IMR-90 (cell line): Measurements from ENCODE around the gene CCDC40. TPM values are rescaled to one million over a fixed set of nuclear protein-coding genes. Genes with fewer than 3 reads are reported as not detected.

Experiments used
- ATAC-seq: fragments of 200-7000 bp; cut with Tn5 transposase; 2 replicates; pipeline ENCODE4 v1.9.1; 2020; ENCODE audit warnings: low read depth, mild to moderate bottlenecking, moderate library complexity
- BruUV-seq: library from RNA; stranded (reverse); fragments of 400-500 nt; replicated peaks from 2 replicates; lab custom pipeline; 2021; lab: Mats Ljungman, UMichigan
- CTCF ChIA-PET: fragments of 300-600 bp; formaldehyde crosslinking; extraction: SDS; loops from one replicate; lab custom pipeline; 2021; ENCODE audit warnings: antibody characterized with exemption; lab: Yijun Ruan, JAX
- POLR2A ChIA-PET: fragments of 300-600 bp; sonication (Branson Sonifier 250); formaldehyde crosslinking; loops from one replicate; lab custom pipeline; 2022; ENCODE audit warnings: antibody characterized with exemption; ENCODE audit not compliant: unreplicated experiment; lab: Charles Lee
- DNase-seq: peaks from one replicate; pipeline ENCODE4 v3.0.0; 2013
- H2AFZ ChIP-seq: replicated peaks from 2 replicates; pipeline ENCODE3; 2013; ENCODE audit warnings: low read length, mild to moderate bottlenecking; ENCODE audit not compliant: poor library complexity
- H2AK5ac ChIP-seq: 2 replicates; pipeline ENCODE4 v1.6.1; 2013; ENCODE audit warnings: low read depth, low read length, inconsistent platforms
- H2AK9ac ChIP-seq: replicated peaks from 2 replicates; pipeline ENCODE3; 2013; ENCODE audit warnings: mild to moderate bottlenecking, low read depth, low read length, moderate library complexity; ENCODE audit not compliant: poor library complexity
- H2BK120ac ChIP-seq: 2 replicates; pipeline ENCODE4 v1.6.1; 2013; ENCODE audit warnings: low read depth, low read length, inconsistent platforms
- H2BK15ac ChIP-seq: 3 replicates; pipeline ENCODE4 v1.6.1; 2013; ENCODE audit warnings: low read depth, low read length, inconsistent platforms
- H2BK20ac ChIP-seq: 2 replicates; pipeline ENCODE4 v1.6.1; 2013; ENCODE audit warnings: low read depth, mild to moderate bottlenecking, inconsistent platforms, low read length, moderate library complexity
- H2BK5ac ChIP-seq: 2 replicates; pipeline ENCODE4 v1.6.1; 2013; ENCODE audit warnings: mild to moderate bottlenecking, low read depth, low read length, inconsistent platforms; ENCODE audit not compliant: poor library complexity, severe bottlenecking
- H3K14ac ChIP-seq: replicated peaks from 2 replicates; pipeline ENCODE4 v1.6.1; 2013; ENCODE audit warnings: low read depth, low read length, inconsistent platforms
- H3K18ac ChIP-seq: 2 replicates; pipeline ENCODE4 v1.6.1; 2013; ENCODE audit warnings: low read depth, low read length, control low read depth
- H3K23ac ChIP-seq: 2 replicates; pipeline ENCODE4 v1.6.1; 2013; ENCODE audit warnings: low read depth, low read length, inconsistent platforms
- H3K27ac ChIP-seq: 2 replicates; pipeline ENCODE4 v1.5.1; 2013; ENCODE audit warnings: mild to moderate bottlenecking, control low read depth, low read length; ENCODE audit not compliant: insufficient read depth
- H3K27me3 ChIP-seq: 2 replicates; pipeline ENCODE4 v1.6.1; 2013; ENCODE audit warnings: low read length; ENCODE audit not compliant: control insufficient read depth, insufficient read depth
- H3K36me3 ChIP-seq: 2 replicates; pipeline ENCODE4 v1.6.1; 2013; ENCODE audit warnings: low read length, mixed read lengths; ENCODE audit not compliant: control insufficient read depth, insufficient read depth
- H3K4ac ChIP-seq: 2 replicates; pipeline ENCODE4 v1.6.1; 2013; ENCODE audit warnings: low read depth, low read length, inconsistent platforms
- H3K4me1 ChIP-seq: 2 replicates; pipeline ENCODE4 v1.6.1; 2013; ENCODE audit warnings: low read length, mixed read lengths; ENCODE audit not compliant: control insufficient read depth, insufficient read depth
- H3K4me2 ChIP-seq: 2 replicates; pipeline ENCODE4 v1.6.1; 2013; ENCODE audit warnings: low read depth, mild to moderate bottlenecking, control low read depth, low read length, moderate library complexity
- H3K4me3 ChIP-seq: 2 replicates; pipeline ENCODE4 v1.5.1; 2013; ENCODE audit warnings: low read depth, mild to moderate bottlenecking, control low read depth, low read length, moderate library complexity; ENCODE audit not compliant: insufficient read depth
- H3K56ac ChIP-seq: 2 replicates; pipeline ENCODE4 v1.6.1; 2013; ENCODE audit warnings: low read length, inconsistent platforms; ENCODE audit not compliant: insufficient read depth; ENCODE audit errors: extremely low read depth
- H3K79me1 ChIP-seq, 2 experiments: 2 replicates each; pipeline ENCODE4 v1.6.1; 2013; ENCODE audit warnings: low read length in 2 of 2, inconsistent platforms in 1 of 2, low read depth in 1 of 2
- H3K9ac ChIP-seq: 2 replicates; pipeline ENCODE4 v1.6.1; 2013; ENCODE audit warnings: low read depth, low read length, control low read depth
- H3K9me1 ChIP-seq: 2 replicates; pipeline ENCODE4 v1.6.1; 2013; ENCODE audit warnings: low read length, inconsistent platforms; ENCODE audit not compliant: insufficient read depth
- H3K9me3 ChIP-seq: 2 replicates; pipeline ENCODE4 v1.6.1; 2013; ENCODE audit warnings: low read length; ENCODE audit not compliant: control insufficient read depth, insufficient read depth
- H4K20me1 ChIP-seq: 2 replicates; pipeline ENCODE4 v1.6.1; 2013; ENCODE audit warnings: low read length, inconsistent platforms; ENCODE audit not compliant: insufficient read depth
- H4K5ac ChIP-seq: 2 replicates; pipeline ENCODE4 v1.6.1; 2013; ENCODE audit warnings: mild to moderate bottlenecking, low read depth, low read length, control low read depth
- H4K8ac ChIP-seq, 2 experiments: 2 replicates each; pipeline ENCODE4 v1.6.1; 2013; ENCODE audit warnings: low read depth in 2 of 2, low read length in 2 of 2, control low read depth in 1 of 2, inconsistent platforms in 1 of 2
- H4K91ac ChIP-seq: 2 replicates; pipeline ENCODE4 v1.6.1; 2013; ENCODE audit warnings: low read depth, low read length, inconsistent platforms; ENCODE audit not compliant: insufficient read depth
- POLR2A ChIP-seq: IDR thresholded peaks from 2 replicates; pipeline ENCODE4 v1.6.1; 2012; ENCODE audit warnings: mild to moderate bottlenecking, low read depth, low read length
- RAD21 ChIP-seq: IDR thresholded peaks from 2 replicates; pipeline ENCODE4 v1.6.1; 2012; ENCODE audit warnings: low read length, improper control_type of control experiment
- SMC3 ChIP-seq: fragments of 150-350 bp; IDR thresholded peaks from 2 replicates; pipeline ENCODE4 v1.6.1; 2016; ENCODE audit warnings: low read depth, mild to moderate bottlenecking, antibody characterized with exemption, low read length, moderate library complexity
- WGBS, 2 experiments: methylation state at CpG; one replicate each; pipeline versions ENCODE4 v1.1.5 to v1.1.7; 2013; ENCODE audit warnings: missing lambda C conversion rate in 2 of 2; ENCODE audit not compliant: insufficient read length in 1 of 2; ENCODE audit errors: extremely low coverage in 2 of 2; 5-methylcytosine and 5-hydroxymethylcytosine counted together
- dilution Hi-C: fragments of 300-500 bp; cut with HindIII; formaldehyde crosslinking; loops from one replicate; pipeline ENCODE4 v1.14.3; 2018; ENCODE audit warnings: low sequenced_read_pairs; ENCODE audit not compliant: unreplicated experiment
- in situ Hi-C: fragments of 300-500 bp; cut with MboI; formaldehyde crosslinking; loops from 3 replicates; pipeline ENCODE4 v1.14.3; 2019; ENCODE audit warnings: low sequenced_read_pairs, inconsistent platforms, mixed read lengths
- intact Hi-C: fragments of 100-400 bp; cut with micrococcal nuclease; formaldehyde crosslinking; loops from 2 replicates; pipeline ENCODE4 v1.10.0; 2022
- polyA plus RNA-seq, 3 experiments: library from polyadenylated mRNA; depleted of rRNA; stranded (reverse); fragments of >200 nt; gene quantifications; 2 replicates each; pipeline ENCODE4 v1.2.3, GENCODE V29; 2012; ENCODE audit warnings: low replicate concordance in 1 of 3
- total RNA-seq: library from RNA; depleted of rRNA; stranded (reverse); fragments of >200 nt; gene quantifications from 2 replicates; pipeline ENCODE4 v1.2.3, GENCODE V29; 2012
- TF ChIP-seq, protein P1 (sequence below): fragments of 150-350 bp; IDR thresholded peaks from 2 replicates; pipeline ENCODE4 v1.6.1; 2016; ENCODE audit warnings: low read depth, mild to moderate bottlenecking, low read length, moderate library complexity, borderline replicate concordance
- TF ChIP-seq, protein P2 (sequence below): conservative IDR thresholded peaks from 2 replicates; pipeline ENCODE4 v1.5.1; 2012; ENCODE audit warnings: mild to moderate bottlenecking, low read depth, low read length, improper control_type of control experiment
- TF ChIP-seq, protein P3 (sequence below): fragments of 150-350 bp; IDR thresholded peaks from 2 replicates; pipeline ENCODE4 v1.6.1; 2017; ENCODE audit warnings: mild to moderate bottlenecking, antibody characterized with exemption, low read length, low read depth

CCDC40 gene
- total and polyA plus RNA-seq, 2 of the 4 experiments (the other 2 are of a cell fraction) = 0.90 to 4.7 TPM

DNA sequence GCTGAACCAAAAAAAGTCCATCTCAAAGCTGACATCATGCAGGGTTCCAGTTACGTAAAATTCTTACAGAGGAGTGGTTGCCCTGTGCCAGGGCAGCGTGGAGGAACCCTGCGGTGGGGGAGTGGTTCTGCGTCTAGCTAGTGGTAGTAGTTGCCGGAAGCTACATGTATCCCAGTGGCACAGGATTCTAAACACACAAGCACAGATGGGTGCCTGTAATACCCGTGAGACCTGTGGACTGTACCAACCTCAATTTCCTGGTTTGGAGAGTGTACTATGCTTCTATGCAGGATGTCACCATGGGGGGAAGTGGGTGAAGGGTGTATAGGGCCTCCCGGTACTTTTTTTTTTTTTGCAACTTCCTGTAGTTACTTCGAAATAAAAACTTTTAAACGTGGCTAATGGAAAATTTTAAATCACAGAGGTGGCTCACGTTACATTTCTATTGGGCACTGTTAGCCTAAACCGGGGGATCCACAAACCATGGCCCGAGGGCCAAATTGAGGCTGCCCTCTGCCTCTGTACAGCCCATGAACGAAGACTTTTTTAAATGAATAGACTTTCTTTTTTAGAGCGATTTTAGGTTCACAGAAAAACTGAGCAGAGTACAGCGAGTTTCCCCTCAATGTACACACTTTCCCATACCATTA lies 39.3 kb upstream of the CCDC40 start:
- Histone ChIP-seq H4K5ac (no peak overlapping the region), H2AK5ac (no peak overlapping the region), H2BK120ac (no peak overlapping the region), H2AFZ (no peak overlapping the region), H3K18ac (no peak overlapping the region), H3K27ac (no peak overlapping the region), H3K9me1 (peaks cover 15% of the 10 kb centered on the region), H3K4me3 (no peak overlapping the region), H3K14ac (no peak overlapping the region), H3K4ac (no peak overlapping the region), H2AK9ac (no peak overlapping the region), H3K36me3 (peaks cover 10% of the 10 kb centered on the region), H3K4me1 (peaks cover 20% of the 10 kb centered on the region), H2BK5ac (no peak overlapping the region), H3K4me2 (no peak overlapping the region), H3K9ac (no peak overlapping the region), H4K91ac (no peak overlapping the region), H3K27me3 (no peaks in the 10 kb centered on the region), H3K9me3 (no peaks in the 10 kb centered on the region), H4K8ac (no peak overlapping the region), H3K56ac (no peak overlapping the region), H3K23ac (no peak overlapping the region), H2BK15ac (no peak overlapping the region), H3K79me1 (peaks cover 9 to 26% of the 10 kb centered on the region in 2 experiments; a peak in 3 of 4 replicates), H2BK20ac (no peak overlapping the region), H4K20me1 (no peaks in the 10 kb centered on the region)
- no peak for ATAC-seq
- intact Hi-C loops (no loop called here), dilution Hi-C loops (no loop called here), in situ Hi-C loops (no loop called here)
- no peak for TF ChIP-seq POLR2A
- no peak for TF ChIP-seq SMC3
- no peak for TF ChIP-seq RAD21
- TF ChIP-seq, protein P1, sequence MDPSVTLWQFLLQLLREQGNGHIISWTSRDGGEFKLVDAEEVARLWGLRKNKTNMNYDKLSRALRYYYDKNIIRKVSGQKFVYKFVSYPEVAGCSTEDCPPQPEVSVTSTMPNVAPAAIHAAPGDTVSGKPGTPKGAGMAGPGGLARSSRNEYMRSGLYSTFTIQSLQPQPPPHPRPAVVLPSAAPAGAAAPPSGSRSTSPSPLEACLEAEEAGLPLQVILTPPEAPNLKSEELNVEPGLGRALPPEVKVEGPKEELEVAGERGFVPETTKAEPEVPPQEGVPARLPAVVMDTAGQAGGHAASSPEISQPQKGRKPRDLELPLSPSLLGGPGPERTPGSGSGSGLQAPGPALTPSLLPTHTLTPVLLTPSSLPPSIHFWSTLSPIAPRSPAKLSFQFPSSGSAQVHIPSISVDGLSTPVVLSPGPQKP = no peak
- TF ChIP-seq, protein P2, sequence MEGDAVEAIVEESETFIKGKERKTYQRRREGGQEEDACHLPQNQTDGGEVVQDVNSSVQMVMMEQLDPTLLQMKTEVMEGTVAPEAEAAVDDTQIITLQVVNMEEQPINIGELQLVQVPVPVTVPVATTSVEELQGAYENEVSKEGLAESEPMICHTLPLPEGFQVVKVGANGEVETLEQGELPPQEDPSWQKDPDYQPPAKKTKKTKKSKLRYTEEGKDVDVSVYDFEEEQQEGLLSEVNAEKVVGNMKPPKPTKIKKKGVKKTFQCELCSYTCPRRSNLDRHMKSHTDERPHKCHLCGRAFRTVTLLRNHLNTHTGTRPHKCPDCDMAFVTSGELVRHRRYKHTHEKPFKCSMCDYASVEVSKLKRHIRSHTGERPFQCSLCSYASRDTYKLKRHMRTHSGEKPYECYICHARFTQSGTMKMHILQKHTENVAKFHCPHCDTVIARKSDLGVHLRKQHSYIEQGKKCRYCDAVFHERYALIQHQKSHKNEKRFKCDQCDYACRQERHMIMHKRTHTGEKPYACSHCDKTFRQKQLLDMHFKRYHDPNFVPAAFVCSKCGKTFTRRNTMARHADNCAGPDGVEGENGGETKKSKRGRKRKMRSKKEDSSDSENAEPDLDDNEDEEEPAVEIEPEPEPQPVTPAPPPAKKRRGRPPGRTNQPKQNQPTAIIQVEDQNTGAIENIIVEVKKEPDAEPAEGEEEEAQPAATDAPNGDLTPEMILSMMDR = no peak
- TF ChIP-seq, protein P3, sequence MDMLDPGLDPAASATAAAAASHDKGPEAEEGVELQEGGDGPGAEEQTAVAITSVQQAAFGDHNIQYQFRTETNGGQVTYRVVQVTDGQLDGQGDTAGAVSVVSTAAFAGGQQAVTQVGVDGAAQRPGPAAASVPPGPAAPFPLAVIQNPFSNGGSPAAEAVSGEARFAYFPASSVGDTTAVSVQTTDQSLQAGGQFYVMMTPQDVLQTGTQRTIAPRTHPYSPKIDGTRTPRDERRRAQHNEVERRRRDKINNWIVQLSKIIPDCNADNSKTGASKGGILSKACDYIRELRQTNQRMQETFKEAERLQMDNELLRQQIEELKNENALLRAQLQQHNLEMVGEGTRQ = no peak
- ChIA-PET CTCF (interaction anchor here (1.3 kb wide), 1 partner anchor 8 kb away, joined by 4 read pairs; no protein-coding TSS in a partner anchor), POLR2A (no interaction called here)
- DNase-seq = no peak
- 96% methylated on average over 4 of the region's 15 CpGs; no CpG with 5 or more reads in 1 of the 2 experiments for WGBS, 2 experiments
- BruUV-seq = no TSS peak
